ENCODE results near the gene FADS6. TPM values are rescaled to one million over a fixed set of nuclear protein-coding genes. Genes with fewer than 3 reads are reported as not detected.
A peak's percentile ranks its signal among the peaks of the same experiment; 100 is the strongest.

The FADS6 gene
- total and polyA plus RNA-seq, 2 of the 13 experiments (the other 11 are each of a cell fraction or from before 2014, with no cell fraction given) = 0.11 TPM

DNA sequence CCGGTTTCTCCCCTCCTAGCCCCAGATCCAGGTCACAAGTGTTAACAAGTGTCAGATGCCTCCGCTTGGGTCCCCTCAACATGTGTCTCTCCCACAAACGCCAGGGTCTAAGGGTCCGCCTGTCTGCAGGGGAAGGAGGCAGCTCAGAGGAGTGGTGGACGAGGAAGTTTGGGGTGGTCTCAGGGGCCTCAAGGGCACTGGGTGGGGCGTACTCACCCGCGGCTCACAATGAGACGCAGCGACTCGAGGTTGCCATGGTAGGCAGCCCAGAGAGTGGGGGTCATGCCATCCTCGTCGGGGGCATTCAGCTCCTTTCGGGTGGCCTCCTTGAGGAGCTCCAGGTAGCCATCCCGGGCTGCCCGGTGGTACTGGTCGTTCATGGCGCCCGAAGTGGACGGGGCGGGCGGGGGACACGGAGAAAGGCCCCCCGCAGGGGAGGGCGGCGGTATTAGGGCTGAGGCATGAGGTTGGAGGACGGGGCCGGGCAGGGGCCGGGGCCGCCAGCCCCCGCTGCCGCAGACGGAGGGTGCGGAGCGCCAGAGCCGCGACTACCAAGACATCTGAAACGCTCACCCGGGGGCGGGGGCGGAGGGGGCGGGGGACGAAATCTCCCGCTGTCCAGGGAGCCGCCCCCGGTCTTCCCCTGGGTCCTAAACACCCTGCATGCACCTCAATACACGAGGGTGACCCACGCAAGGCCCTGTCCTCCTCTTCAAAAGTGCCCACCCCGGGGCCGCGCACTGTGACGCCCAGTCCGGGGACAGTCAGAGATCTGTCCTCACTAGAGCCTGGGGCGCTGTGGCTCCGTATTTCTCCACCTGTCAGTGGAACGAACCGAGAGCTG is 29.5 kb upstream of the FADS6 start, which contains the start of gene USH1G (continued):
- TF ChIP-seq, protein P1, sequence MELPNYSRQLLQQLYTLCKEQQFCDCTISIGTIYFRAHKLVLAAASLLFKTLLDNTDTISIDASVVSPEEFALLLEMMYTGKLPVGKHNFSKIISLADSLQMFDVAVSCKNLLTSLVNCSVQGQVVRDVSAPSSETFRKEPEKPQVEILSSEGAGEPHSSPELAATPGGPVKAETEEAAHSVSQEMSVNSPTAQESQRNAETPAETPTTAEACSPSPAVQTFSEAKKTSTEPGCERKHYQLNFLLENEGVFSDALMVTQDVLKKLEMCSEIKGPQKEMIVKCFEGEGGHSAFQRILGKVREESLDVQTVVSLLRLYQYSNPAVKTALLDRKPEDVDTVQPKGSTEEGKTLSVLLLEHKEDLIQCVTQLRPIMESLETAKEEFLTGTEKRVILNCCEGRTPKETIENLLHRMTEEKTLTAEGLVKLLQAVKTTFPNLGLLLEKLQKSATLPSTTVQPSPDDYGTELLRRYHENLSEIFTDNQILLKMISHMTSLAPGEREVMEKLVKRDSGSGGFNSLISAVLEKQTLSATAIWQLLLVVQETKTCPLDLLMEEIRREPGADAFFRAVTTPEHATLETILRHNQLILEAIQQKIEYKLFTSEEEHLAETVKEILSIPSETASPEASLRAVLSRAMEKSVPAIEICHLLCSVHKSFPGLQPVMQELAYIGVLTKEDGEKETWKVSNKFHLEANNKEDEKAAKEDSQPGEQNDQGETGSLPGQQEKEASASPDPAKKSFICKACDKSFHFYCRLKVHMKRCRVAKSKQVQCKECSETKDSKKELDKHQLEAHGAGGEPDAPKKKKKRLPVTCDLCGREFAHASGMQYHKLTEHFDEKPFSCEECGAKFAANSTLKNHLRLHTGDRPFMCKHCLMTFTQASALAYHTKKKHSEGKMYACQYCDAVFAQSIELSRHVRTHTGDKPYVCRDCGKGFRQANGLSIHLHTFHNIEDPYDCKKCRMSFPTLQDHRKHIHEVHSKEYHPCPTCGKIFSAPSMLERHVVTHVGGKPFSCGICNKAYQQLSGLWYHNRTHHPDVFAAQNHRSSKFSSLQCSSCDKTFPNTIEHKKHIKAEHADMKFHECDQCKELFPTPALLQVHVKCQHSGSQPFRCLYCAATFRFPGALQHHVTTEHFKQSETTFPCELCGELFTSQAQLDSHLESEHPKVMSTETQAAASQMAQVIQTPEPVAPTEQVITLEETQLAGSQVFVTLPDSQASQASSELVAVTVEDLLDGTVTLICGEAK (IDR thresholded peaks at IDR 0.05) = no peak
- TF ChIP-seq, protein P1 (CRISPR knock-in tag; IDR thresholded peaks at IDR 0.05) = no peak
- TF ChIP-seq ZNF260 (CRISPR knock-in tag; IDR thresholded peaks at IDR 0.05; ENCODE audit: borderline replicate concordance, low read depth) (no peak), TBL1XR1 (IDR thresholded peaks at IDR 0.05; ENCODE audit: borderline replicate concordance, low read length, partially characterized antibody) (no peak), POGZ (CRISPR knock-in tag; IDR thresholded peaks at IDR 0.05) (no peak), GABPA (IDR thresholded peaks at IDR 0.05; ENCODE audit: low read depth, low read length) (no peak), GABPA (CRISPR knock-in tag; IDR thresholded peaks at IDR 0.05; ENCODE audit: low read depth) (no peak), ZNF543 (CRISPR knock-in tag; IDR thresholded peaks at IDR 0.05) (no peak), ZC3H13 (CRISPR knock-in tag; IDR thresholded peaks at IDR 0.05) (no peak), UBTF (CRISPR knock-in tag; IDR thresholded peaks at IDR 0.05) (no peak), ZNF577 (CRISPR knock-in tag; IDR thresholded peaks at IDR 0.05; ENCODE audit: borderline replicate concordance, low read depth) (no peak), GTF2F1 (IDR thresholded peaks at IDR 0.05; ENCODE audit: low read length) (no peak), ZSCAN29 (CRISPR knock-in tag; conservative IDR thresholded peaks at IDR 0.05) (no peak), ELF1 (CRISPR knock-in tag; IDR thresholded peaks at IDR 0.05) (no peak), CCAR2 (optimal IDR thresholded peaks at IDR 0.05; ENCODE audit: low read depth, low read length) (no peak), TBX2 (CRISPR knock-in tag; IDR thresholded peaks at IDR 0.05; ENCODE audit: borderline replicate concordance) (no peak)
- TF ChIP-seq, protein P2, sequence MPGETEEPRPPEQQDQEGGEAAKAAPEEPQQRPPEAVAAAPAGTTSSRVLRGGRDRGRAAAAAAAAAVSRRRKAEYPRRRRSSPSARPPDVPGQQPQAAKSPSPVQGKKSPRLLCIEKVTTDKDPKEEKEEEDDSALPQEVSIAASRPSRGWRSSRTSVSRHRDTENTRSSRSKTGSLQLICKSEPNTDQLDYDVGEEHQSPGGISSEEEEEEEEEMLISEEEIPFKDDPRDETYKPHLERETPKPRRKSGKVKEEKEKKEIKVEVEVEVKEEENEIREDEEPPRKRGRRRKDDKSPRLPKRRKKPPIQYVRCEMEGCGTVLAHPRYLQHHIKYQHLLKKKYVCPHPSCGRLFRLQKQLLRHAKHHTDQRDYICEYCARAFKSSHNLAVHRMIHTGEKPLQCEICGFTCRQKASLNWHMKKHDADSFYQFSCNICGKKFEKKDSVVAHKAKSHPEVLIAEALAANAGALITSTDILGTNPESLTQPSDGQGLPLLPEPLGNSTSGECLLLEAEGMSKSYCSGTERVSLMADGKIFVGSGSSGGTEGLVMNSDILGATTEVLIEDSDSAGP (CRISPR knock-in tag; IDR thresholded peaks at IDR 0.05; ENCODE audit: borderline replicate concordance) = peak; percentile 35; the same call in 1 of the 2 replicates
